ENCODE data around the gene MTCL1. TPM values are rescaled to one million over a fixed set of nuclear protein-coding genes. Genes with fewer than 3 reads are reported as not detected.

Gene MTCL1
- total RNA-seq, 4 donors from 2014 or later: 12.3 to 35.9 (median 26.1) TPM

DNA sequence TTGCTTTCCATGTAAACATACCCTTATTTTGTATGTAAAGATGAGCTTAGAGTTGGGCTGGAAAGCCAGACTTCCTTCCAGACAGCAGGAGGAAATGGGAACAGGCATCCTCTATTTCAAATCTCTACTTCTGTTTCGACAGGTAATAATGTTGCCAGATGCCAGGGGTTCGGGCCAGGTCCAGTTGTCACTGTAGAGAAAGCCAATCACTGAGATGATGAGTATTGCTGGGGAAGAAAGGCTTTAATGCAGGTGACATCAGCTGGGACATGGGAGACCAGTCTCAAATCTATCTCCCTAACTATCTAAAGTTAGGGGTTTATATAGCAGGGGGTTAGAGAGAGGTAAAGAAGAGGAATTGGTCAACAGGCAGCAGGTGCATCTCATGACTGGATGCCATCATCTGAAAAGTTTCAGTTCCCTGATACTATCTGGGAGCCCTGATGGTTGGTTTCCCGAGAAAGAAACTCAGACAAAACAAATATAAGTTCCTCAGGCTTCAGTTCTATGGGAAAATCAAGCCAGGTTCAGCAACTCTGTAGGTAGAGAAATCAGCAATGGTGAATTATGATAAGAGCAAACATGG lies 9.3 kb upstream of the MTCL1 start:
- peaks cover 28% of the 10 kb centered on the region for H3K27me3 ChIP-seq
- peaks cover 0 to 3% (median 0%) of the 10 kb centered on the region in 4 donors for H3K4me1 ChIP-seq
- intact Hi-C loops (cut with DNase I; ENCODE audit: low total_unique reads): loop anchor here (5.0 kb wide), 1 partner anchor 291 kb away; no protein-coding TSS in a partner anchor
- H3K27ac ChIP-seq: no peak overlapping the region
- no peak for TF ChIP-seq POLR2AphosphoS5 (IDR thresholded peaks at IDR 0.05)
- no peak for TF ChIP-seq EP300 (IDR thresholded peaks at IDR 0.05; ENCODE audit: low read depth)
- TF ChIP-seq, protein P1, sequence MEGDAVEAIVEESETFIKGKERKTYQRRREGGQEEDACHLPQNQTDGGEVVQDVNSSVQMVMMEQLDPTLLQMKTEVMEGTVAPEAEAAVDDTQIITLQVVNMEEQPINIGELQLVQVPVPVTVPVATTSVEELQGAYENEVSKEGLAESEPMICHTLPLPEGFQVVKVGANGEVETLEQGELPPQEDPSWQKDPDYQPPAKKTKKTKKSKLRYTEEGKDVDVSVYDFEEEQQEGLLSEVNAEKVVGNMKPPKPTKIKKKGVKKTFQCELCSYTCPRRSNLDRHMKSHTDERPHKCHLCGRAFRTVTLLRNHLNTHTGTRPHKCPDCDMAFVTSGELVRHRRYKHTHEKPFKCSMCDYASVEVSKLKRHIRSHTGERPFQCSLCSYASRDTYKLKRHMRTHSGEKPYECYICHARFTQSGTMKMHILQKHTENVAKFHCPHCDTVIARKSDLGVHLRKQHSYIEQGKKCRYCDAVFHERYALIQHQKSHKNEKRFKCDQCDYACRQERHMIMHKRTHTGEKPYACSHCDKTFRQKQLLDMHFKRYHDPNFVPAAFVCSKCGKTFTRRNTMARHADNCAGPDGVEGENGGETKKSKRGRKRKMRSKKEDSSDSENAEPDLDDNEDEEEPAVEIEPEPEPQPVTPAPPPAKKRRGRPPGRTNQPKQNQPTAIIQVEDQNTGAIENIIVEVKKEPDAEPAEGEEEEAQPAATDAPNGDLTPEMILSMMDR (IDR thresholded peaks at IDR 0.05): no peak
- no peak for TF ChIP-seq POLR2A (IDR thresholded peaks at IDR 0.05)
- 66 to 71% methylated on average over 1 to 3 of the region's 3 CpGs for WGBS, 2 donors (ENCODE audit: low coverage in 1 of 2)
- no peaks in the 10 kb centered on the region for H3K9me3 ChIP-seq
- in situ Hi-C loops (cut with MboI; ENCODE audit: low pct_ligation_motif_present in 1 of 4, low pct_unique_long_range_greater_than_20kb in 1 of 4, low sequenced_read_pairs in 3 of 4): loop anchor here in 2 of 4 donors (10.0 to 25.0 kb wide), 2 partner anchors 289 to 291 kb away; no protein-coding TSS in a partner anchor
- H3K4me3 ChIP-seq: no peak overlapping the region
- H3K36me3 ChIP-seq: no peaks in the 10 kb centered on the region
- DNase-seq: no peak

DNA sequence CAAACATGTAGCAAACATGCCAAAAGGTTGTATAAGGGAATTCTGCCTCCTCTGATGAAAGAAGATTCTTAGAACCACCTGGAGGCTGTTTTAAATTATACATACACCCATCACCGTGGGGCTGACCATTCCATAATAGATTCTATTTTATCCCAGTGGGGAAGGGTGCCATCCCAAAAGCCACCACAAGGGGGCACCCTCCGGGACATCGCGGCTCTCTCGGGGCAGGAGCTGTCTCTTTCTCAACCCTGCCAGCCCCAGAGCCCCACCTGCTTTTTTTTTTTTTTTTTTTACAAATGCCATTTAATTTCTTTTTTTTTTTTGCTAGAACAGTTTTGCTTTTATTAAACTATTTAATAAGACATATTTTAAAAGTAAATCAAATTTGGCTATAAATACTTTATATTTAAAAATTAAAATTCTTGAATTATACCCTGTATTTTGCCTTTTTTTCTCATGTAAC lies 8.6 kb upstream of the MTCL1 start:
- Histone ChIP-seq H3K36me3 (no peaks in the 10 kb centered on the region), H3K27ac (no peak overlapping the region), H3K9me3 (no peaks in the 10 kb centered on the region), H3K4me1 (peaks cover 0 to 5% (median 0%) of the 10 kb centered on the region in 4 donors), H3K27me3 (peaks cover 35% of the 10 kb centered on the region), H3K4me3 (no peak overlapping the region)
- DNase-seq: peak; percentile 79
- WGBS, 2 donors (ENCODE audit: low coverage in 1 of 2): 0% methylated on average over 4 to 5 of the region's 5 CpGs
- intact Hi-C loops (cut with DNase I; ENCODE audit: low total_unique reads) (loop anchor here (5.0 kb wide), 1 partner anchor 291 kb away; no protein-coding TSS in a partner anchor), in situ Hi-C loops (cut with MboI; ENCODE audit: low pct_ligation_motif_present in 1 of 4, low pct_unique_long_range_greater_than_20kb in 1 of 4, low sequenced_read_pairs in 3 of 4) (loop anchor here in 2 of 4 donors (10.0 to 25.0 kb wide), 2 partner anchors 288 to 291 kb away; no protein-coding TSS in a partner anchor)
- TF ChIP-seq EP300 (IDR thresholded peaks at IDR 0.05; ENCODE audit: low read depth) (no peak), POLR2AphosphoS5 (IDR thresholded peaks at IDR 0.05) (no peak), POLR2A (IDR thresholded peaks at IDR 0.05) (no peak)
- TF ChIP-seq, protein P1 (IDR thresholded peaks at IDR 0.05): peak; percentile 88 to 96 (median 95)

DNA sequence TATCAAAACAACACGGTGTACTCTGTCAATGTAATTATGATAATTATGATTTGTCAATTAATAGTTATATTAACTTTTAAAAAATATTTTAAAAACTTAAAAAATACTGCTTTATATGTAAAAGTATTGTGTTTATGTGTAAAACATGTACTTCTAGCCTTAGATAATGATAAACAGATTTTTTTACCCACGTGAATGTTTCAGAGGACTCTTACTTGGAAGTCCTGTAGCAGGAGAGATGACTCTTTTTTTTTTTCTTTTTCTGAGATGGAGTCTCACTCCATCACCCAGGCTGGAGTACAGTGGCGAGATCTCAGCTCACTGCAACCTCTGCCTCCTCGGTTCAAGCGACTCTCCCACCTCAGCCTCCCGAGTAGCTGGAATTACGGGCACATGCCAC lies 6.2 kb upstream of the MTCL1 start:
- DNase-seq: no peak
- Histone ChIP-seq H3K4me3 (no peak overlapping the region), H3K4me1 (peaks cover 0 to 13% (median 3%) of the 10 kb centered on the region in 4 donors), H3K36me3 (no peaks in the 10 kb centered on the region), H3K27ac (no peak overlapping the region), H3K27me3 (peaks cover 56% of the 10 kb centered on the region), H3K9me3 (no peaks in the 10 kb centered on the region)
- in situ Hi-C loops (cut with MboI; ENCODE audit: low pct_ligation_motif_present in 1 of 4, low pct_unique_long_range_greater_than_20kb in 1 of 4, low sequenced_read_pairs in 3 of 4): loop anchor here in 2 of 4 donors (10.0 to 25.0 kb wide), 2 partner anchors 286 to 288 kb away; no protein-coding TSS in a partner anchor
- intact Hi-C loops (cut with DNase I; ENCODE audit: low total_unique reads): loop anchor here (5.0 kb wide), 1 partner anchor 288 kb away; no protein-coding TSS in a partner anchor
- 64 to 83% methylated on average over 3 to 7 of the region's 7 CpGs for whole genome bisulfite sequencing, 2 donors (ENCODE audit: low coverage in 1 of 2)
- no peak for TF ChIP-seq POLR2A (IDR thresholded peaks at IDR 0.05)
- TF ChIP-seq EP300 (IDR thresholded peaks at IDR 0.05; ENCODE audit: low read depth): no peak
- no peak for TF ChIP-seq POLR2AphosphoS5 (IDR thresholded peaks at IDR 0.05)
- TF ChIP-seq, protein P1 (IDR thresholded peaks at IDR 0.05): no peak

DNA sequence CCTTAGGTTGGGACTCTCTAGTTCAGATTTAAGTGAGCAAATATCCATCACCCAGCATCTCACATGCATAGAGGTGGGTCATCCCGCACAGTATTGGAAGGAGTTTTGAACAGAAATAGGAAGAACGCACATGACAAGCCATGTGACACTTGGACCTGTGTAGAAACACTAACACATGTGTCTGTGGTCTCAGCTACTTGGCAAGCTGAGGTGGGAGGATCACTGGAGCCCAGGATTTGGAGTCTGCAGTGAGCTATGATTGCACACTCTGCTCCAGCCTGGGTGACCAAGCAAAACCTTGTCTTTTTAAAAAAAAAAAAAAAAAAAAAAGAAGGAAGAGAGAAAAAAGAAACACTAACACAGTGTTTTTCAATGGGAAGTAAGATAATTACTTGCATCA lies 5.4 kb upstream of the MTCL1 start:
- Histone ChIP-seq H3K27ac (no peak overlapping the region), H3K4me1 (peaks cover 0 to 19% (median 6%) of the 10 kb centered on the region in 4 donors), H3K36me3 (no peaks in the 10 kb centered on the region), H3K9me3 (no peaks in the 10 kb centered on the region), H3K4me3 (no peak overlapping the region), H3K27me3 (peaks cover 64% of the 10 kb centered on the region)
- intact Hi-C loops (cut with DNase I; ENCODE audit: low total_unique reads): loop anchor here (5.0 to 10.0 kb wide), 2 partner anchors 75 to 287 kb away; no protein-coding TSS in a partner anchor
- TF ChIP-seq POLR2A (IDR thresholded peaks at IDR 0.05) (no peak), EP300 (IDR thresholded peaks at IDR 0.05; ENCODE audit: low read depth) (no peak), POLR2AphosphoS5 (IDR thresholded peaks at IDR 0.05) (no peak)
- TF ChIP-seq, protein P1 (IDR thresholded peaks at IDR 0.05): no peak
- in situ Hi-C loops (cut with MboI; ENCODE audit: low pct_ligation_motif_present in 1 of 4, low pct_unique_long_range_greater_than_20kb in 1 of 4, low sequenced_read_pairs in 3 of 4): loop anchor here in 3 of 4 donors (10.0 to 25.0 kb wide), 2 partner anchors 285 to 287 kb away; no protein-coding TSS in a partner anchor
- no peak for DNase-seq
- whole genome bisulfite sequencing, 2 donors (ENCODE audit: low coverage in 1 of 2): 74% methylated on average over 2 of the region's 2 CpGs; no CpG with 5 or more reads in 1 of the 2 donors
